ENCODE results near the gene KCNAB1.

- TF ChIP-seq CTCF (IDR thresholded peaks at IDR 0.05) (no peak), POLR2A (IDR thresholded peaks at IDR 0.05) (no peak), POLR2AphosphoS5 (IDR thresholded peaks at IDR 0.05; ENCODE audit: insufficient read depth in 1 of 2, low read depth in 1 of 2) (no peak)
These were observed 351.8 kb downstream of the KCNAB1 start for GRCh38 chr3:156472150-156472549.
